ENCODE data around the gene PCARE.

GRCh38 chr2:29063056-29063455 is 11.3 kb downstream of the PCARE start:
- TF ChIP-seq, protein P1, sequence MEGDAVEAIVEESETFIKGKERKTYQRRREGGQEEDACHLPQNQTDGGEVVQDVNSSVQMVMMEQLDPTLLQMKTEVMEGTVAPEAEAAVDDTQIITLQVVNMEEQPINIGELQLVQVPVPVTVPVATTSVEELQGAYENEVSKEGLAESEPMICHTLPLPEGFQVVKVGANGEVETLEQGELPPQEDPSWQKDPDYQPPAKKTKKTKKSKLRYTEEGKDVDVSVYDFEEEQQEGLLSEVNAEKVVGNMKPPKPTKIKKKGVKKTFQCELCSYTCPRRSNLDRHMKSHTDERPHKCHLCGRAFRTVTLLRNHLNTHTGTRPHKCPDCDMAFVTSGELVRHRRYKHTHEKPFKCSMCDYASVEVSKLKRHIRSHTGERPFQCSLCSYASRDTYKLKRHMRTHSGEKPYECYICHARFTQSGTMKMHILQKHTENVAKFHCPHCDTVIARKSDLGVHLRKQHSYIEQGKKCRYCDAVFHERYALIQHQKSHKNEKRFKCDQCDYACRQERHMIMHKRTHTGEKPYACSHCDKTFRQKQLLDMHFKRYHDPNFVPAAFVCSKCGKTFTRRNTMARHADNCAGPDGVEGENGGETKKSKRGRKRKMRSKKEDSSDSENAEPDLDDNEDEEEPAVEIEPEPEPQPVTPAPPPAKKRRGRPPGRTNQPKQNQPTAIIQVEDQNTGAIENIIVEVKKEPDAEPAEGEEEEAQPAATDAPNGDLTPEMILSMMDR (IDR thresholded peaks at IDR 0.05; ENCODE audit: poor library complexity), result no peak
- TF ChIP-seq EZH2phosphoT487 (IDR thresholded peaks at IDR 0.05; ENCODE audit: low read depth, severe bottlenecking, unreplicated experiment) (no peak), EZH2 (IDR thresholded peaks at IDR 0.05; ENCODE audit: borderline replicate concordance) (no peak)
